Fibroblast of peridontal ligament (primary cell): Measurements from ENCODE around the gene PLK1.

Experiments
- DNase-seq: peaks from one replicate; pipeline ENCODE4 v3.0.0-alpha.2; 2010; ENCODE audit errors: extremely low read depth

PLK1 gene

DNA sequence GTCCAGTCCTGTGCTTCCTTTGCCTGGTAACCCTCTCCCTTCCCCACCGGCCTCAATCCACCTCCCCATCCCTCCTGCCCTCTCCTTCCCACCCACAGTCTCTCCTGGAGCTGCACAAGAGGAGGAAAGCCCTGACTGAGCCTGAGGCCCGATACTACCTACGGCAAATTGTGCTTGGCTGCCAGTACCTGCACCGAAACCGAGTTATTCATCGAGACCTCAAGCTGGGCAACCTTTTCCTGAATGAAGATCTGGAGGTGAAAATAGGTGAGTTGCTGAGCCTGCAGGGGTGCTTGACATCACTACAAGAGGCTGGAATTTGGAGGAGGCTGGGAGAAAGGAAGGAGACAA lies 1.3 kb downstream of the PLK1 start:
- DNase-seq: no peak

DNA sequence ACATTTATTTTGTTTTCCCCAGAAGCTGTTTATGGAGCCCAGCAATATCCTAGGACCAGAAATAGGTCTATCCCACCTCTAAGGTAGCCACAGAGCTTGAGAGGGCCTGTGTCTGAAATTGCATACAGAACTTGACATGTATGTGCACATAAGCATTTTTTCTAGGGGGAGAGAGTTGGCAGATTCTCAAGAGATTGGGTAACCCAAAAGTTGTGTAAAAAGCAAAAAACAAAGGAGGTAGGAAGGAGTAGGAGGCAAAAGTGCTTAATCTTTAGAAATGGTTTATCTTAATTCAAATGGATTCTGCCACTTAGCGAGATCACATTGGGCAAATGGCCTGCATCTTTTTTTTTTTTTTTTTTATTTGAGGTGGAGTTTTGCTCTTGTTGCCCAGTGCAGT lies 3.5 kb downstream of the PLK1 start:
- peak; percentile 52 for DNase-seq

DNA sequence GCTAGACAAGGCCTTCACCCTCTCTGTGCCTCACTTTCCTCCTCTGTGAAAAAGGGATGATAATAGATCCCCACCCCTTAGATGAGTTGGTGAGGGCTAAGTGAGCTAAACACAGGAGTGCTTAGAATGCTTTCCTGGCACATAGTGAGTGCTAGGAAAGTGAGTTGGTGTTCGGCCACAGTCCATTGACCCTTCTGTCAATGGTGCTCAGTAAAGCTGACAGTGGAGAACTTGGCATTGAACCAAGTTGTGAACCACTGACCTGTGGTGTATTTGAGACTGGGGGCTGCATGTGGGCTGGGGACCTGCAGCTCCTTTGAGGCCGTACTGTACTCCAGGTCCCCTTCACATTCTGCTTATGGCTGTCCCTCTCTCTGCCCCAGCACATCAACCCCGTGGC lies 4.8 kb downstream of the PLK1 start:
- DNase-seq: no peak

DNA sequence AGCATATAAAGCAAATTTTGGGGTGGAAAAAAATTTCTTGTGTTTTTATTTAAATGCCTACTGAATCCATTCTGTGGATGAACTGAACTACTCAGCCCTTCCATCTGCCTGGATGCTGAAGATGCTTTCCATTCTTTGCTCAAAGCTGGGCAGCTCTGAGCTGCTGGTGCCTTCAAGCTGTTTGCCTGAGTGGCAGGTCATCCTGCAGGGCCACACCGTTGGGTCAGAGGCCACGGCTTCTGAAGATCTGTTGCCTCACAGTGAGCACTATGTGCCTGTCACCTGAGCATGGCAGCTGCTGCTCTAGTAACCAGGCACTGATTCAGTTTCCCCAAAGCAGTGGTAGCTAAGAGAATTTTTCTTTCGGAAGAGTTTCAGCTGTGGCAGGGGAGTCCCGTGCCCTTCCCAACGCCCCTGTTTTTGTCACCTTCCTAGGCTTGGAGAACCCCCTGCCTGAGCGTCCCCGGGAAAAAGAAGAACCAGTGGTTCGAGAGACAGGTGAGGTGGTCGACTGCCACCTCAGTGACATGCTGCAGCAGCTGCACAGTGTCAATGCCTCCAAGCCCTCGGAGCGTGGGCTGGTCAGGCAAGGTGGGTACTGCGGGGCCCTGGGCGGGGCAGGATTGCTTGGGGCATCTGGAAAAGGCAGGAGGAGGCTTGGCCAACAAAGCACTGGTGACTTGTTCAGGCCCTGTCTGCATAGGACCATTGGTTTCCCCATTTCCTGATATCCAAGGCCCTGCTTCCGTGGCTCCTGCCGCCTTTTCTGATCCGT lies 8.5 kb downstream of the PLK1 start:
- DNase-seq: no peak

DNA sequence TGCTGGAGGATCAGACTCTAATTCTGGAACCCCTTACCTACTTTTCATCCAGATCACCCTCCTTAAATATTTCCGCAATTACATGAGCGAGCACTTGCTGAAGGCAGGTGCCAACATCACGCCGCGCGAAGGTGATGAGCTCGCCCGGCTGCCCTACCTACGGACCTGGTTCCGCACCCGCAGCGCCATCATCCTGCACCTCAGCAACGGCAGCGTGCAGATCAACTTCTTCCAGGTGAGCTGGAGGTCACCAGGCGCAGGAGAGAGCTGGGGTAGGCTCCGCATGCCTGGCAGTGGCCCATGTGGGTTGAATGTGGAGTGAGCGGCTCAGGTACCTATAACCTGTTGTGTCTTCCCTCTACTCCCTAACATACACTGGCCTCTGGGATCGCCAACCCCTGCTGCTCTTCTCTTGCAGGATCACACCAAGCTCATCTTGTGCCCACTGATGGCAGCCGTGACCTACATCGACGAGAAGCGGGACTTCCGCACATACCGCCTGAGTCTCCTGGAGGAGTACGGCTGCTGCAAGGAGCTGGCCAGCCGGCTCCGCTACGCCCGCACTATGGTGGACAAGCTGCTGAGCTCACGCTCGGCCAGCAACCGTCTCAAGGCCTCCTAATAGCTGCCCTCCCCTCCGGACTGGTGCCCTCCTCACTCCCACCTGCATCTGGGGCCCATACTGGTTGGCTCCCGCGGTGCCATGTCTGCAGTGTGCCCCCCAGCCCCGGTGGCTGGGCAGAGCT lies 10.9 kb downstream of the PLK1 start:
- DNase-seq: no peak

DNA sequence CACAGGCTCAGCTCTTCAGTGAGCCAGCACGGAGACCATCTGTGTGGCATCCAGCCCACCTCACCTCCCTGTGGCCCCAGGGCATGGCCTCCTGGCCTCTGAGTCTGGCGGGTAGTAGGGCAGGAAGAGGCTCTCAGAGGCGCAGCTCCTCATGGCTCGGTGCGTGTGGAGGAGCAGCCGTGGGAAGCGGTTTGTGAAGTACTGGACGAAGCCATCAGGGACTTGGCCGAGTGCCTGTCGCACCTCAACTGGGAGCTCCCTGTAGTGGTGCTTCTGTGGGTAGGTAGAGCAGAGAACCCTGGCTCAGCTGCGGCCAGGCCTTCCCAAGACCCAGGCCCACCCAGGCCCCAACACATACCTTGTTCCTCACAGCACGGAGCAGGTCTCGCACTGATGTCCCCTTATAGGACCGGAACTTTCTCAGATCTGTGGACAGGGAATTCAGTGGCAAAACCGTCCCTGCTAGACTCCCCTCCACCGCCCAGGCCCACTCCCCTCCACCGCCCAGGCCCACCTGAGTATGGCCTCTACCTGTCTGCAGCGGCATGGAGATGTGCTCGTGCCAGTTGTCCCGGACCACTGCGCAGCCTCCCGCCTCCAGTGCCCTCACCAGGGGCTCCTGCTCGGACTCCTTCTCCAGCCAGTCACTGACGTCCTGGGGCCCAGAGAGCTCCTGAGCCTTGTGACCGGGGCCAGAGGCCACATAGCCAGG lies 12.2 kb downstream of the PLK1 start:
- no peak for DNase-seq

DNA sequence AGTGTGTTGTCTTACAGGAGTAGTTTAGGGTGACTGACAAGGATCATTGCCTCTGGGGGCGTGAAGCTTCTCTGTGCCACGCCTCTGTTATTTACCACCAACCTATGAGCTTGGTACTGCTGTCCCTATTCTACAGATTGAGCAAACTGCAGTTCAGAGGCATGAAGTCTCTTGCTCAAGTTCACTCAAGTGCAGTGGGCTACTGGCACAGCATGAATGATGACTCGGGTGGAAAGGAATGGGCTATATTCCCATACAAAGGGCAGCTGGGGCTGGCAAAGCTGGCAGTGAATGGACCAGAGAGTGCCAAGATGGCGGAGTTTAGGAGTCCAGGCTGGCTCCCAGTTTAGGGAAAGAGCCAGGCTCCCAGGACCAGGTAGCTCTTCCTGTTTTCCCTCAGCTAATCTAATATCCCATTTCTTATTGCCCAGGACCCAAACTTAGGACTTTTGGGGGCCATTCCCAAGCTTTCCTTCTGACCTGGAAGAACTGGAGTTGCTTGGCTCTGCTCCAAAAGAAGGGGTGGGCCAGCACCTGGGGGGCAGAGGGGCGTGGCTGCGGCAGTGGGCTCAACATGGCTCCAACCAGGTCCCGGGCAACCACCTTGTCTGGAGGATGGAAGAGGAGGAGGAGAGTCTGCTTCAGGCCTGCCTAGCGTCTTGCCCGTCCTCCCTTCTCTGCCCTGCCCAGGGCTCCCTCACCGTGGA lies 12.9 kb downstream of the PLK1 start:
- peak; percentile 54 for DNase-seq

DNA sequence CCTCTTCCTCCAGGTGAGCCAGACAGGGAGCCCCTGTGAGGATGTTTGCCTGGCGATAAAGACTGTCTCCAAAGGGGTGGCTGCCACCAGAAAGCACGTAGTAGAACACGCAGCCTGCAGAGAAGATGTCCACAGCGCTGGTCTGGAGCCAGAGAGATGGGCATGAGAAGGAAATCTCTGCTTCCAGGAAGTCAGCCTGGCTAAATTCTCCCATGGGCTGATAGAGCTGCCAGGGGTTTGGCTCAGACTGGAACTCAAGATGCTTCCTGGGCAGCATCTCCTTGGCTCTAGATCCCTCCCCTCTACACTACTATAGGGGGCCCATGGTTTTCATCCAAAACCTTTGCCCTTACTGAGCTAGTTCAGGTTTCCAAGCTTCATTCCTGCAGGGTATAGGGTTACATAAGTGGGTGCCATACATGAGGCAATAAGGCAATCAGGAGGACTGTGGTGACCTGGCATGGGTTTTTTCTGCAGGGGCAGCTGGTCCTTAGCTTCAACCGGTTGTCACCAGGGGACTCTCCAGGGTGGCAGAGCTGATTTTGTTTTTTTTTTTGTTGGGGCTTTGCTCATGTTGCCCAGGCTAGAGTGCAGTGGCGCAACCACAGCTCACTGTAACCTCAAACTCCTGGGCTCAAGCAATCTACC lies 13.6 kb downstream of the PLK1 start:
- no peak for DNase-seq

DNA sequence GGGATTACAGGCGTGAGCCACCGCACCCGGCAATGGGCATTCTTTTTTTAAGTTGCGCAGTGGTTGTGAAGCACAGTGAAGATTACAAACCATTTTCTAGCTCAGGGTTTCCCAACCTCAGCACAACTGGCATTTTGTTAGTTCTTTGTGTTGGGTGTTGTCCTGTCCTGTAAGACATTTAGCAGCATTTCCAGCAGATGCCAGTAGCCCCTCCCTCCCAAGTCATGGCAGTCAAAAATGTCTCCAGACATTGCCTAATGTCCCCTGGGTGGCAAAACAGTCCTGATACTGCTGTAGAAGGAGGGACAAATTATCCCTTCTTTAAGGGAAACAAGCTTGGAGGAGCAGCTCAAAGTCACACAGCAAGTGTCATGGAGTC lies 15.6 kb downstream of the PLK1 start:
- no peak for DNase-seq

DNA sequence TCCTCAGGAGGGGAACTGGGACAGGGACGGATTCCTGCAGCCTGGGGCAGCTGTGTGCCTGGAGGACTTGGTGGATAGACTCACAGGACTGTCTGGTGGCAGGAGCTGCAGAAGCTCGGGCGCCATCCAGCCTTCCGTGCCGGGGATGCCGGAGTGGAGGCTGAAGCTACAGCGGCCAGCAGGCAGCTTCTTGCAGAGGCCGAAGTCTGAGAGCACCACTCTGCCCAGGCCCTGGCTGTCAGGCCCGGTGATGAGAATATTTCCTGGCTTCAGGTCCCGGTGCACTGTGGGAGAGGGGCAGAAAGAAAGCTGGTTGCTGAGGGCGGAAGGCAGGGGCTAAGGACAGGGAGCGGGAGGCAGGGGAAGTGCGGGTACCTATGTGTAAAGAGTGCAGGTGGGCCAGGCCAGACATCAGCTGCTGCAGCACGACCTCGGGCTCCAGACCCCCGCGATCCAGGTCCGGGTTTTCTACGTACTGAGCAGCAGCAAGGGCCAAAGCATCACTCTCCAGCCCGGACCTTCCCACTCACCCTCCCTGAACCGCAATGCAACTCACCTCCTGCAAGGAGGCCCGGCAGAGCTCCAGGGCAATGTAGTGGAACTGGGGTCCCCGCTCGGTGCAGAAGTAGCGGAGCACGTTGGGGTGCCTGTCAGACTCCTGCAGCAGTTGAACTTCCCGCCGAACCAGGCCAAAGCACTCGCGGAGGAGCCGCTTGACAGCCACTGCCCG lies 16.1 kb downstream of the PLK1 start:
- no peak for DNase-seq

DNA sequence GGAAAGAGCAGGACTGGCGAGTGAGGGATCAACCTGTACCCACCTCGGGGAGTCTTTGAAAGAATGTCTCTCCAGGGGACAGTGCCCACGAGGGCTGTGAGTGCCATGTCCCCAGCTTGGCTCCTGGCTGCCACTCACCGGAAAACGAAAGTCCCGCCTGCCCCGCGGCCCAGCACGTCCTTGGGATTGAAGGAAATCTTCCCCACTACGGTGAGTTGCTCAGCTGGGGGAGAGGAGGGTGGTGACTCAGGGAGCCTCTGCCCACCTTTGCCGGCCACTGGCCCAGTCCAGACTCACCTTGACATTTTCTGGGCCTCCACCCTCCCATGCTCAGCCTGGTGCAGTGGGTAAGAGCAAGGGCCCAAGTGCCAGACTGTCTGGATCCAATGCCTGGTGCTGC lies 17.1 kb downstream of the PLK1 start:
- no peak for DNase-seq

DNA sequence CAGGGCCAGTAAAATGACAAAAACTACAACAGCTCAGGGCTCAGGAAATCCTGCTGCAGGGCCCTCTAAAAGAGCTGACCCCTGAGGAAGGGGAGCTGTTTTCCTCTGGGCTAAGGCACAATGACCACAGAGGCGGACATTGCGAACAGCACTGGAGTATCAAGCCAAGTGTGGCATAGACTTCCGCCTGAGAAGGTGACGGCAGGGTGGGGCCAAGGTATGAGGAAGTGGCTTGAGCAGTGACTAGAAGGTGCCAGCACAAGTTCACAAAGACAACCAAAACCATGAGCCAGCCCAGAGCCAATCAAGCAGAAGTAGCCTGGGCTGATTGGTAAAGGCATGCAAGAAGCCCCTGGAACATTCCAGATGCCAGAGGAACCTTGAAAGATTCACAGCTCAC lies 20.4 kb downstream of the PLK1 start:
- DNase-seq: no peak

DNA sequence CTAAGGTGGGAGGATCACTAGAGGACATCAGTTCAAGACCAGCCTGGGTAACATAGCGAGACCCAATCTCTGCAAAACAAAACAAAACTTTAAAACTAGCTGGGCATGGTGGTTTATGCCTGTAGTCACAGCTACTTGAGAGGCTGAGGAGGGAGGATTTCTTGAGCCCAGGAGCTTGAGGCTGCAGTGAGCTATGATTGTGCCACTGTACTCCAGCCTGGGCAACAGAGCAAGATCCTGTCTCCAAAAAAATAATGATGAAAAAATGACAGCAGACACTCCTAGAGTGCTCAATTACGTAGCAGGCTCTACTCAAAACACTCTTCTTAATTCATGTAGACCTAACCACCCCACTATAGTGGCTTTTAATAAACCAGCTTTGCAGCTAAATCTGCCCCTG lies 21.4 kb downstream of the PLK1 start:
- no peak for DNase-seq

DNA sequence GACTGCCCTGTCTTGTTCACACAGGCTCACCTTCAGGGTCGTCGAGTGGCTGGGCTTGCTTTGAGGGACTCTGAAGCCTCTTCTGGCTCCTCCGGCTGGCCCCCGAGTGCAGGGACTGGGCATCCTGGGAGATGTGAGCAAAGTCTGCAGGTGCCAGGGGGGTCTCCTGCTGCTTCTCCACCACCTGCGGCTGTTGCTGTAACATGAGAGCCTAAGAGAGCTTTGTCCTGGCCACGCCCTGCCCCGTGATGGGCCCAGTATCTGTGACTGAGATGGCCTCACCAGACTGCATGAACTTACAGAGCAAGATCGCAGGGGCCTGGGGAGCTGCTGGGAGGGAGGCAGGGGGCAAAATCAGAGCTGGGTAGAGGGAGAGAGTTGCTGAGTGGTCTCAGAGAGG lies 21.8 kb downstream of the PLK1 start:
- no peak for DNase-seq

DNA sequence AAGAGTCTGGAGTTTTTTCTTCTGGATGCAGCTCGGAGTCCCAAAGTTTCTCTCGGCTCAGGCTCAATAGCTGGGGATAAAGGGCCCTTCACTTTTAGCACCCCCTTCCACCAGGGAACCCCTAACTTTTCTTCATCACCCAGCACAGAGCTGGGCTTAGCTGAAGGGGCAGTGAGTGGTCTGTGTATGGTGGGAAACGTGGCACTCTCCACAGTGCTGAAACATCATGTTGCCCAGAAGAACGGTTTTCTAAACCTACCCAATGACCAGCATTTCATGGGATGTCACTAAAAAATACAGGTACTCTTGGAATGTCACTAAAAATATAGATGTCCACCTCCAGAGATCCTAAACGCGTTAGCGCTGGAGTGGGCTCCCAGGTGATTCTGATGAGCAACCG lies 22.4 kb downstream of the PLK1 start:
- no peak for DNase-seq

DNA sequence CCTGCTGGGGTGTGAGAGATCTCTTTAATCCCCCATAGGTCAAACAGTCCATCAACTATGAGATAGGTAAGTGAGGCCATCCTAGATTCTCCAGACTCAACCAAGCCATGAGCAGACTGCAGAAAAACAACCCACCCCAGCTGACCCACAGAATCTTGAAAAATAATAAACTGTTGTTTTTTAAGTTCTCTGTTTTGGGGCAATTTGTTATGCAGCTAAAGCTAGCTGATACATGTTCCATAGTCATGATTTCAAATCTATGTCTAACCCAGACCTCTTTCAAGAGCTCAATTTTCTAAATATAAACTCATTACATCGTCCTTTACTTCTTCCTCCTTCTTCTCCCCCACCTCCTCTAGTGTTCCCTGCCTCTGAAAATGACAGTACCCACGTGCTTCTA lies 24.3 kb downstream of the PLK1 start:
- no peak for DNase-seq

DNA sequence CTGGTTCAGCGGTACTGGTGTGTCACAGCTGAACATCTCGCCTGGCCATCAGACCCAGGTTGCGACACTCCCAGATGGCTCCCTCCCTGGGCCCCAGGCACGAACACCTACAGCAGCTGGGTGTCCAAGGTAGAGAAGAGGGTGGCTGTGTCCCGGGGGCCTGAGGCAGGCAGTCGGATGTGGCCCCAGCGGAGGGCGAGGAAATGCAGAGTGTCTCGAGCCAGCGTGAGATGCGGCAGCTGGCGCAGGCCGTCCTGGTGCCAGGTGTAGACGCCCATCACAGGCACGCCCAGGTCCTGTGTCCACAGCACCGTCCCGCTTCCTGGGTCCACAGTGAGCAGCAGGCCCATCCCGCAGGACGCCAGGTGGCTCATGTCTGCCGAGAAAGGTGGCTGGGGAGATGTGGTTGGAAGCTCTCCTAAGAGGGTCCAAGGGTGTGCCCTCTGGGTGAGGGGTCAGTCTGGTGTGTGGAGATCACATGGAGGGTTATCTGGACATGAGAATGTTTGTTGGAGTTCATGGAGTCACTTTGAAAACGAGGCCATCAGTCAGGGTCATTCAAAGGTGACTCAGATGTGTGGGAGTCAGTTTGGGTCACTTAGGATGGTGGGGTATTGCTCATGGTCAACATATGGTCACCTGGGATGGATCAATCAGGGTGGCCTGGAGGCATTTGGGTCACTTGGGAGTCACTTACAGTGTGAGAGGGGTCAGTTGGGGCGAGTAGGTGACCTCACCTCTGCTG lies 26.3 kb downstream of the PLK1 start:
- DNase-seq: no peak

DNA sequence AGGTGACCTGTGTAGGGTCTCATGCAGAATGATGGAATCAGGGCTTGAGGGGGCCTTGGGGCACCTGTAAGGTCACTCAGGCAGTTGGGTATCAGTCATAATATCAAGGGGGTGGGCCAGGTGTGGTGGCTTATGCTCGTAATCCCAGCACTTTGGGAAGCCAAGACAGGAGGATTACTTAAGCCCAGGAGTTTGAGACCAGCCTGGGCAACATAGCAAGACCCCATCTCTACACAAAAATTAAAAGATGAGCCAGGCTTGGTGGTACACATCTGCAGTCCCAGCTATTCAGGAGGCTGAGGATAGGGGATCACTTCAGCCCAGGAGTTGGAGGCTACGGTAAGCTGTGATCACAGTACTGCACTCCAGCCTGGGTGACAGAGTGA lies 26.8 kb downstream of the PLK1 start:
- DNase-seq: no peak

DNA sequence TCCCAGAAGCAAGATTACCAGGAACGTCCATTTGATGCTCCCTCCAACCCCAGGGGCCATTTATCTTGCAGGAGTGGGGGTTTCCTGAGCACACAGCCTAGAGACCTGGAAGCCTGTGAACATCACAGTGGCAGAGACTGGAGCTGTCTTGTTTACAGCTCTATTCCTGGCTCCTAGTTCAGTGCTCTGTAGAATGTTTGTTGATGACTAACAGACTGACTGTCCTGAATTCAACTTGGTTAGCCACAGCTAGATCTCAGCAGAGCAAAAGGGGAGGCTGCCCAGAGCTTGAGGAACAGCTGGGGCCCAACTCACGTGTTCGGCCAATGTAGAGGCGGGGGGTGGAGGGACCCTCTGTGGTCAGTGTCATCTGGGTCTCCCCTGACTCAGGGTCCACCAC lies 27.8 kb downstream of the PLK1 start:
- no peak for DNase-seq

DNA sequence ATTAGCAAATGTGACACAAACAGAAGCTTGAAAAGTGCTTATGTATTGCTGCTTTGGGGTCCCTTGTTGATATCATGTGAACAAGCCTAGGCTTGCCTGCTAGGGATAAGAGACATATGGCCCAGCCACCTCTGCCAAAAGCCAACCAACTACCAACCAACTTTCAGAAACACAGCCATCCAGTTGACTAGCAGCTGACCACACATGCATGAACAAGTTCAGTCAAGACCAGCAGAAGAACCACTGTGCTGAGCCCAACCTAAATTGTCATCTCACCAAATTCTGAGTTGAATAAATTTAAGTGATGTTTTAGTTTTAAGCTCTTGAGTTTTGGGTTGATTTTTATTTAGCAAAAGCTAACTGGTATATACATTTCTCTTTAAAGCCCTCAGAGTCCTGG lies 30.8 kb downstream of the PLK1 start:
- DNase-seq: no peak

DNA sequence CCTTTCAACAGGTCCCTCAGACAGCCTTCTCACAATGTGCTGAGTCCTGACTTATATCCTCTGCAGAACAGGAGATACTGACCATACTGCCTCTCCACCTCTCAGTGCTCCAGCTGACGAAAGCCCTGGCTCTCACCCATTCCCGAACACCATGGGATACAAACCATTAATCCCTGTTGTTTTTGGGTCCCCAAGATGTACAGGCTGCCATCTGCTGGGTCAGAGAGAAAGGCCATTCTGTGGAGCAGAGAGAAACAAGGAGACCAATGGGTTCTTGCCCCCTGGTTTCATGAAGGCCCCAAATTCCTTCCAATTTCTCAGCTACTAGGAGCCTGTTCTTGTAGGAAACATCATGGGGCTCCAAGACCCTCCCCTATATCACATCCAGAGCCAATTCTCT lies 31.3 kb downstream of the PLK1 start:
- no peak for DNase-seq
